OCI-LY7 (cell line): ENCODE measurements around the gene CARMIL1. TPM values are rescaled to one million over a fixed set of nuclear protein-coding genes. Genes with fewer than 3 reads are reported as not detected.

Experiments
- BruUV-seq: library from RNA; stranded (reverse); fragments of 400-500 nt; replicated peaks from 2 replicates; lab custom pipeline; 2021; lab: Mats Ljungman, UMichigan
- CTCF ChIA-PET: fragments of 300-600 bp; sonication (Branson Sonifier 250); formaldehyde crosslinking; loops from one replicate; lab custom pipeline; 2022; ENCODE audit warnings: antibody characterized with exemption; ENCODE audit not compliant: unreplicated experiment; lab: Charles Lee
- POLR2A ChIA-PET: fragments of 300-600 bp; sonication (Branson Sonifier 250); formaldehyde crosslinking; loops from one replicate; lab custom pipeline; 2022; ENCODE audit warnings: antibody characterized with exemption; lab: Charles Lee
- DNase-seq: peaks from one replicate; pipeline ENCODE4 v3.0.0-alpha.2; 2015; ENCODE audit warnings: low spot score
- H2AFZ ChIP-seq: fragments of 200-600 bp; sonication (generic), shearing (Covaris generic); 2 replicates; pipeline ENCODE4 v1.6.1; 2014; ENCODE audit warnings: mild to moderate bottlenecking, antibody characterized with exemption, low read length, moderate library complexity
- H3K27ac ChIP-seq: fragments of 200-600 bp; sonication (generic); 2 replicates; pipeline ENCODE4 v1.5.1; 2014; ENCODE audit warnings: mixed run types, low read depth, mild to moderate bottlenecking, moderate library complexity, low read length, inconsistent platforms; ENCODE audit not compliant: poor library complexity, severe bottlenecking
- H3K36me3 ChIP-seq: fragments of 200-600 bp; sonication (generic); 2 replicates; pipeline ENCODE4 v1.6.1; 2014; ENCODE audit warnings: mild to moderate bottlenecking, antibody characterized with exemption, low read length, moderate library complexity, mixed read lengths; ENCODE audit not compliant: insufficient read depth
- H3K4me1 ChIP-seq: fragments of 200-600 bp; sonication (generic); 2 replicates; pipeline ENCODE4 v1.5.1; 2014; ENCODE audit warnings: mild to moderate bottlenecking, low read length; ENCODE audit not compliant: insufficient read depth, poor library complexity, severe bottlenecking
- H3K4me2 ChIP-seq: fragments of 200-600 bp; sonication (generic); 2 replicates; pipeline ENCODE4 v1.6.1; 2014; ENCODE audit warnings: mild to moderate bottlenecking, low read length
- H3K4me3 ChIP-seq: fragments of 200-600 bp; sonication (generic); 2 replicates; pipeline ENCODE4 v1.5.1; 2014; ENCODE audit warnings: mild to moderate bottlenecking, low read depth, low read length; ENCODE audit not compliant: poor library complexity, severe bottlenecking
- H3K79me2 ChIP-seq: fragments of 200-600 bp; sonication (generic); 2 replicates; pipeline ENCODE4 v1.6.1; 2016; ENCODE audit warnings: low read depth, mild to moderate bottlenecking, low read length, moderate library complexity, mixed read lengths; ENCODE audit not compliant: insufficient read depth
- H3K9me2 ChIP-seq: fragments of 200-600 bp; sonication (generic); 2 replicates; pipeline ENCODE4 v1.6.1; 2016; ENCODE audit warnings: mild to moderate bottlenecking, low read length, mixed read lengths; ENCODE audit not compliant: insufficient read depth
- H3K9me3 ChIP-seq: fragments of 200-600 bp; sonication (generic); 2 replicates; pipeline ENCODE4 v1.6.1; 2014; ENCODE audit warnings: mild to moderate bottlenecking, mixed run types, low read length, mixed read lengths
- H4K20me1 ChIP-seq: fragments of 200-600 bp; sonication (generic); 2 replicates; pipeline ENCODE4 v1.6.1; 2014; ENCODE audit warnings: mild to moderate bottlenecking, antibody characterized with exemption, low read length, moderate library complexity, mixed read lengths; ENCODE audit not compliant: insufficient read depth
- CTCF ChIP-seq: fragments of 200-600 bp; sonication (generic); conservative IDR thresholded peaks from 2 replicates; pipeline ENCODE4 v1.5.1; 2014; ENCODE audit warnings: mild to moderate bottlenecking, antibody characterized with exemption, low read length, moderate library complexity, mixed read lengths
- EZH2phosphoT487 ChIP-seq: fragments of 200-600 bp; sonication (generic); IDR thresholded peaks from 2 replicates; pipeline ENCODE4 v1.6.1; 2018; ENCODE audit warnings: low read depth, borderline replicate concordance, mild to moderate bottlenecking, mixed run types, antibody characterized with exemption, low read length, moderate library complexity, mixed read lengths
- intact Hi-C: fragments of 100-400 bp; cut with micrococcal nuclease; formaldehyde crosslinking; loops from one replicate; pipeline ENCODE4 v1.10.0; 2022; ENCODE audit not compliant: unreplicated experiment
- total RNA-seq, 2 experiments: library from RNA; depleted of rRNA in 1 of 2; stranded (reverse); fragments of >200 nt in 1 of 2; shearing (Covaris generic) in 1 of 2; gene quantifications; 2 replicates each; pipeline ENCODE4 v1.2.3, GENCODE V29; 2014 to 2022

Gene CARMIL1
- total RNA-seq, 2 experiments from 2014 or later = 25.5 to 40.1 TPM

- ChIA-PET CTCF (no interaction called here), POLR2A (interaction anchor here (0.5 to 1.6 kb wide), 7 partner anchors 11 to 124 kb away, joined by 3 to 9 read pairs (median 4); no protein-coding TSS in a partner anchor)
- Histone ChIP-seq H3K36me3 (no peaks in the 10 kb centered on the region), H3K79me2 (peaks cover 75% of the 10 kb centered on the region), H3K4me2 (no peak overlapping the region), H3K9me3 (no peaks in the 10 kb centered on the region), H3K4me1 (peaks cover 27% of the 10 kb centered on the region), H4K20me1 (peaks cover 27% of the 10 kb centered on the region), H3K27ac (no peak overlapping the region), H2AFZ (no peak overlapping the region), H3K9me2 (no peaks in the 10 kb centered on the region), H3K4me3 (no peak overlapping the region)
- no peak for TF ChIP-seq CTCF
- DNase-seq = no peak
- BruUV-seq = no TSS peak
- intact Hi-C loops = no loop called here
These were observed 61.4 kb downstream of the CARMIL1 start for GRCh38 chr6:25340431-25341202.

GRCh38 chr6:25341203-25341552 lies 62.0 kb downstream of the CARMIL1 start:
- no peak overlapping the region for H3K4me2 ChIP-seq
- ChIA-PET CTCF (no interaction called here), POLR2A (interaction anchor here (0.5 to 1.6 kb wide), 5 partner anchors 12 to 123 kb away, joined by 3 to 9 read pairs (median 3); no protein-coding TSS in a partner anchor)
- H3K27ac ChIP-seq = no peak overlapping the region
- no peak overlapping the region for H2AFZ ChIP-seq
- H3K4me3 ChIP-seq = no peak overlapping the region
- peaks cover 21% of the 10 kb centered on the region for H3K4me1 ChIP-seq
- no peaks in the 10 kb centered on the region for H3K9me2 ChIP-seq
- H3K36me3 ChIP-seq = no peaks in the 10 kb centered on the region
- peaks cover 23% of the 10 kb centered on the region for H4K20me1 ChIP-seq
- DNase-seq = no peak
- H3K9me3 ChIP-seq = no peaks in the 10 kb centered on the region
- peaks cover 75% of the 10 kb centered on the region for H3K79me2 ChIP-seq
- BruUV-seq = no TSS peak
- no peak for TF ChIP-seq EZH2phosphoT487
- no peak for TF ChIP-seq CTCF
- intact Hi-C loops = no loop called here
